Skeletal muscle tissue (tissue), 4 donors: ENCODE results near the gene KCTD7. TPM values are rescaled to one million over a fixed set of nuclear protein-coding genes. Genes with fewer than 3 reads are reported as not detected.
A peak's percentile ranks its signal among the peaks of the same experiment; 100 is the strongest.
"Not testable (repeated sequence)": the region's sequence is repeated elsewhere in the genome, so short reads cannot be mapped to it uniquely, and the experiment has no call there.

Source experiments
- H3K27ac ChIP-seq: one replicate; pipeline ENCODE4 v1.7.0; 2013; ENCODE audit warnings: mild to moderate bottlenecking, low read depth, low read length, inconsistent platforms
- H3K27me3 ChIP-seq, 3 donors: one replicate each; pipeline ENCODE4 v1.7.0; 2013; ENCODE audit warnings: low read length in 3 of 3; ENCODE audit not compliant: control insufficient read depth in 3 of 3, insufficient read depth in 3 of 3
- H3K36me3 ChIP-seq, 3 donors: one replicate each; pipeline ENCODE4 v1.7.0; 2013; ENCODE audit warnings: low read length in 3 of 3; ENCODE audit not compliant: control insufficient read depth in 3 of 3, insufficient read depth in 3 of 3
- H3K4me1 ChIP-seq, 3 donors: one replicate each; pipeline ENCODE4 v1.7.0; 2013; ENCODE audit warnings: low read length in 3 of 3, mild to moderate bottlenecking in 3 of 3; ENCODE audit not compliant: control insufficient read depth in 3 of 3, insufficient read depth in 3 of 3
- H3K4me3 ChIP-seq, 3 donors: one replicate each; pipeline ENCODE4 v1.7.0; 2013; ENCODE audit warnings: low read length in 3 of 3
- H3K9ac ChIP-seq, 3 donors: one replicate each; pipeline ENCODE4 v1.7.0; 2013; ENCODE audit warnings: low read length in 3 of 3, mild to moderate bottlenecking in 3 of 3, moderate library complexity in 2 of 3, low read depth in 1 of 3
- H3K9me3 ChIP-seq, 3 donors: one replicate each; pipeline ENCODE4 v1.7.0; 2013; ENCODE audit warnings: low read length in 3 of 3; ENCODE audit not compliant: control insufficient read depth in 3 of 3
- total RNA-seq: library from RNA; depleted of rRNA; stranded (reverse); fragments of >200 nt; gene quantifications from one replicate; pipeline ENCODE4 v1.2.3, GENCODE V29; 2014
- donor health status: Osteomylitis.

Gene KCTD7
- total RNA-seq, 1 donor from 2014 or later, result 9.4 TPM

GRCh38 chr7:66672432-66673123 lies 43.9 kb downstream of the KCTD7 start:
- H3K4me1 ChIP-seq, H3K9ac ChIP-seq, H3K4me3 ChIP-seq, H3K27me3 ChIP-seq, H3K27ac ChIP-seq, H3K36me3 ChIP-seq, H3K9me3 ChIP-seq: not testable (repeated sequence)

- not testable (repeated sequence) for H3K4me1 ChIP-seq, H3K36me3 ChIP-seq, H3K27me3 ChIP-seq, H3K9me3 ChIP-seq, H3K4me3 ChIP-seq, H3K27ac ChIP-seq, H3K9ac ChIP-seq
Measured at GRCh38 chr7:66673124-66673640, 44.5 kb downstream of the KCTD7 start.

- no peak overlapping the region for H3K4me3 ChIP-seq
- peaks cover 0 to 2% (median 0%) of the 10 kb centered on the region in 3 donors for H3K36me3 ChIP-seq
- no peaks in the 10 kb centered on the region for H3K27me3 ChIP-seq
- H3K27ac ChIP-seq, result no peak overlapping the region
- no peaks in the 10 kb centered on the region for H3K9me3 ChIP-seq
- H3K4me1 ChIP-seq, result peaks cover 9 to 16% (median 12%) of the 10 kb centered on the region in 3 donors
- H3K9ac ChIP-seq, result no peak overlapping the region
Measured at GRCh38 chr7:66679633-66680244, 51.1 kb downstream of the KCTD7 start.

GRCh38 chr7:66681491-66682349 lies 53.0 kb downstream of the KCTD7 start:
- peaks cover 0 to 2% (median 0%) of the 10 kb centered on the region in 3 donors for H3K36me3 ChIP-seq
- peak overlapping the region; percentile 98 for H3K27ac ChIP-seq

GRCh38 chr7:66682350-66683093 lies 53.8 kb downstream of the KCTD7 start:
- peak overlapping the region; percentile 85 to 93 (median 88) for H3K4me3 ChIP-seq
- H3K27ac ChIP-seq, result peak overlapping the region; percentile 98
- H3K27me3 ChIP-seq, result no peaks in the 10 kb centered on the region
- H3K36me3 ChIP-seq, result peaks cover 0 to 2% (median 0%) of the 10 kb centered on the region in 3 donors
- H3K9ac ChIP-seq, result peak overlapping the region; percentile 90 to 97 (median 95)
- H3K4me1 ChIP-seq, result peaks cover 9 to 16% (median 12%) of the 10 kb centered on the region in 3 donors
- H3K9me3 ChIP-seq, result no peaks in the 10 kb centered on the region

More at GRCh38 chr7:66681491-66682349, 53.0 kb downstream of the KCTD7 start:
- H3K9ac ChIP-seq, result peak overlapping the region; percentile 90 to 97 (median 95)
- peaks cover 9 to 16% (median 12%) of the 10 kb centered on the region in 3 donors for H3K4me1 ChIP-seq
- H3K9me3 ChIP-seq, result no peaks in the 10 kb centered on the region
- H3K4me3 ChIP-seq, result peak overlapping the region; percentile 85 to 93 (median 88)
- no peaks in the 10 kb centered on the region for H3K27me3 ChIP-seq

- H3K36me3 ChIP-seq, H3K27me3 ChIP-seq, H3K9me3 ChIP-seq: not testable (repeated sequence)
- peak overlapping the region; percentile 98 for H3K27ac ChIP-seq
- peak overlapping the region; percentile 85 to 93 (median 88) for H3K4me3 ChIP-seq
- H3K4me1 ChIP-seq, result peaks cover 9 to 16% (median 12%) of the 10 kb centered on the region in 3 donors
- peak overlapping the region; percentile 33 to 97 (median 90) for H3K9ac ChIP-seq
Measured at GRCh38 chr7:66683094-66683769, 54.6 kb downstream of the KCTD7 start.

GRCh38 chr7:66683770-66684123 lies 55.1 kb downstream of the KCTD7 start:
- Histone ChIP-seq H3K36me3 (peaks cover 0 to 2% (median 0%) of the 10 kb centered on the region in 3 donors), H3K9ac (no peak overlapping the region)

GRCh38 chr7:66685663-66686062 lies 57.0 kb downstream of the KCTD7 start:
- H3K27ac ChIP-seq, H3K9me3 ChIP-seq, H3K4me3 ChIP-seq, H3K4me1 ChIP-seq, H3K9ac ChIP-seq, H3K27me3 ChIP-seq, H3K36me3 ChIP-seq: not testable (repeated sequence)

More at GRCh38 chr7:66683770-66684123, 55.1 kb downstream of the KCTD7 start:
- Histone ChIP-seq H3K4me3 (no peak overlapping the region), H3K27me3 (no peaks in the 10 kb centered on the region), H3K4me1 (peaks cover 9 to 16% (median 12%) of the 10 kb centered on the region in 3 donors), H3K27ac (no peak overlapping the region), H3K9me3 (no peaks in the 10 kb centered on the region)

GRCh38 chr7:66687186-66687585 lies 58.5 kb downstream of the KCTD7 start:
- Histone ChIP-seq H3K27ac (no peak overlapping the region), H3K9ac (no peak overlapping the region), H3K9me3 (no peaks in the 10 kb centered on the region), H3K27me3 (no peaks in the 10 kb centered on the region), H3K36me3 (peaks cover 0 to under 1% (median 0%) of the 10 kb centered on the region in 3 donors), H3K4me1 (peaks cover 0 to 3% (median 2%) of the 10 kb centered on the region in 3 donors), H3K4me3 (no peak overlapping the region)
